Nephron (organoid): ENCODE measurements around the gene RPUSD3.
"Not testable (repeated sequence)": the region's sequence is repeated elsewhere in the genome, so short reads cannot be mapped to it uniquely, and the experiment has no call there.

ENCODE experiments used
- H3K27ac Mint-ChIP-seq, 3 experiments: 2 replicates each; pipeline ENCODE4 v1.8.0; 2020; ENCODE audit warnings: mixed read lengths in 3 of 3, mild to moderate bottlenecking in 2 of 3, moderate library complexity in 1 of 3
- H3K27me3 Mint-ChIP-seq: 2 replicates; pipeline ENCODE4 v1.8.0; 2021; ENCODE audit warnings: low read depth, mild to moderate bottlenecking, moderate library complexity, mixed read lengths
- H3K36me3 Mint-ChIP-seq: 2 replicates; pipeline ENCODE4 v1.8.0; 2020; ENCODE audit warnings: low read depth, mixed read lengths
- H3K4me1 Mint-ChIP-seq: 2 replicates; pipeline ENCODE4 v1.8.0; 2020; ENCODE audit warnings: mixed read lengths
- H3K4me3 Mint-ChIP-seq, 3 experiments: 2 replicates each; pipeline ENCODE4 v1.8.0; 2020; ENCODE audit warnings: mild to moderate bottlenecking in 3 of 3, mixed read lengths in 3 of 3, moderate library complexity in 2 of 3
- H3K9me3 Mint-ChIP-seq: 2 replicates; pipeline ENCODE4 v1.8.0; 2020; ENCODE audit warnings: mixed read lengths
- TF ChIP-seq, protein P1 (sequence below), 3 experiments: fragments of 200-600 bp; sonication (generic); IDR thresholded peaks; one replicate each; pipeline ENCODE4 v1.5.0; 2021; ENCODE audit warnings: antibody characterized with exemption in 3 of 3; ENCODE audit not compliant: unreplicated experiment in 3 of 3

The RPUSD3 gene

DNA sequence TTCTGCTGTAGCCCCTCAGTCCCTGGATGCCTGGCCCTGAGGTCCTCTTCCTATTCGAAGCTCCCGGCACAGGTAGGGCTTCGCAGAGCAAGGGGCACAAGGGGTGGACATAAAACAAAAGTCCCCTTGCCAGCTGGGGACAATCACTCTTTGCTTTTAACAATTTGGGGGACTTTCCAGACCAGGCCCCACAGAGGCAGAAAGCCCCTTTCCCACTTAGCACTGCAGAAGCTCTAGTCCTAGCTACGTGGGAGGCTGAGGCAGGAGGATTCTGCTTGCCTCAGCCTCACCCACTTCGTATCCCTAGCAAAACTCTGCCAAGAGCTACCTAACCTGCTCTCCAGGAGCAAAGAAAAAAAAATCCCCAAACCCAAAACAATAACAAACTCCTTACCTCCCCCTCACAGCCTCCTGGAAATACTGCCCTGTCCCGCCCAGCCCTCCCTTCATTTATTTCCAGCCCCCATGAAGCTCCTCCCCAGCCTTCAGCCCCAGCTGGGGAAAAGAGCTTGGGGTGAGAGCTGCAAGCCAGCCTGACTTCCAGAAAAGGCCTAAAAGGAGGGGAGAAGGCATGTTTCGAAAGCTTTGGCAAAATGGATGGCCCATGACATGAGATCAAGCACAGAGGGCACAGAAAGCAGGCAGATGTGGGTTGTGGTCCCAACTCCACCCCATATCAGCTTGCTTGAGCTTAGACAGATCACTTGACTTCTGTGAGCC is 36.2 kb upstream of the RPUSD3 start, which contains the start of gene CIDEC:
CIDEC (minus strand) TSS at position 424 of the 720 bp plus-strand sequence. CDS start 1,767 bp downstream, outside the sequence.
- TF ChIP-seq, protein P1, sequence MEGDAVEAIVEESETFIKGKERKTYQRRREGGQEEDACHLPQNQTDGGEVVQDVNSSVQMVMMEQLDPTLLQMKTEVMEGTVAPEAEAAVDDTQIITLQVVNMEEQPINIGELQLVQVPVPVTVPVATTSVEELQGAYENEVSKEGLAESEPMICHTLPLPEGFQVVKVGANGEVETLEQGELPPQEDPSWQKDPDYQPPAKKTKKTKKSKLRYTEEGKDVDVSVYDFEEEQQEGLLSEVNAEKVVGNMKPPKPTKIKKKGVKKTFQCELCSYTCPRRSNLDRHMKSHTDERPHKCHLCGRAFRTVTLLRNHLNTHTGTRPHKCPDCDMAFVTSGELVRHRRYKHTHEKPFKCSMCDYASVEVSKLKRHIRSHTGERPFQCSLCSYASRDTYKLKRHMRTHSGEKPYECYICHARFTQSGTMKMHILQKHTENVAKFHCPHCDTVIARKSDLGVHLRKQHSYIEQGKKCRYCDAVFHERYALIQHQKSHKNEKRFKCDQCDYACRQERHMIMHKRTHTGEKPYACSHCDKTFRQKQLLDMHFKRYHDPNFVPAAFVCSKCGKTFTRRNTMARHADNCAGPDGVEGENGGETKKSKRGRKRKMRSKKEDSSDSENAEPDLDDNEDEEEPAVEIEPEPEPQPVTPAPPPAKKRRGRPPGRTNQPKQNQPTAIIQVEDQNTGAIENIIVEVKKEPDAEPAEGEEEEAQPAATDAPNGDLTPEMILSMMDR (IDR thresholded peaks at IDR 0.05; ENCODE audit: unreplicated experiment in 3 of 3) = no peak
- peak within 1 kb of the TSS in 1 of 3 experiments; percentile 63 for H3K27ac Mint-ChIP-seq
- peaks cover 4% of the 10 kb centered on the region for H3K27me3 Mint-ChIP-seq
- no peak within 1 kb of the TSS for H3K4me3 Mint-ChIP-seq
- no peaks in the 10 kb centered on the region for H3K36me3 Mint-ChIP-seq
- no peaks in the 10 kb centered on the region for H3K9me3 Mint-ChIP-seq
- H3K4me1 Mint-ChIP-seq = peaks cover 23% of the 10 kb centered on the region

DNA sequence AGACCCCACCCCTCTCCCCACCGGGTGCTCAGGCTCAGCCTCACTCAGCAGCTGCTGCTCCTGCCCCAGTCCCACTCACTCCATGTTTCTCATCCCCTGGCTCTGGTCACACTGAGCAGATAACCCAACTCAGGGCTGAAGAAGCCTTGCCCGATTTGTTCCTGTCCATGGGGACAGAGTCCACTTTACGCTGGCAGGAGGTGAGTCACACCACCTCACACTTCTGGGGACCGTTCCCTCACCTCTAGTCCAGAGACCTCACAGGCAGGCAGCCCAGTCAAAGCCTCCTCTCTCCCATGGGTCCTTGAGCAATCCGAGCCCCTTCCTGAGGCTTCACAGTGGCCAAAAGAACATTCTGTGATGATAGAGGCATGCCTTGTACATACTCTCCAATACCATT is 34.9 kb upstream of the RPUSD3 start:
- Mint-ChIP-seq H3K27me3 (peaks cover 4% of the 10 kb centered on the region), H3K4me1 (peaks cover 23% of the 10 kb centered on the region), H3K36me3 (no peaks in the 10 kb centered on the region), H3K27ac (no peak overlapping the region), H3K4me3 (no peak overlapping the region), H3K9me3 (no peaks in the 10 kb centered on the region)
- TF ChIP-seq, protein P1 (IDR thresholded peaks at IDR 0.05; ENCODE audit: unreplicated experiment in 3 of 3) = no peak

DNA sequence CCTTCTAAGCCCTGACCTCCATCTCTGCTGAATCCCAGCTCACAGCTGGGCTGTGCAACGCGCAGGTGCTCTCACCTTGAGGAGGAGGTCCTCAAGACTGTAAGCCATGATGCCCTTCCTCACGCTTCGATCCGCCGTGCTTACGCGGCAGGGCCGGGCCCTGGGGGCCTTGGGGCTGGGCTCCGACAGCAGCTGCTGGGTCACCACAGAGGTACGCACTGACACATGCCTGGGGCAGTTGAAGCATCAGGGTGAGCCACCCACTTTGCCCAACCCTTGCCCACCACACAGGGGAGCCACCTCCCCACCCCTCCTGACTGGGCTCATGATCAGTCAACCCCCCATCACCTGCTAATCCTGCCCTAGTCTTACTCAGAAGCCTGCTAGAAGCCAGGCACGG is 33.2 kb upstream of the RPUSD3 start:
- peaks cover 23% of the 10 kb centered on the region for H3K4me1 Mint-ChIP-seq
- TF ChIP-seq, protein P1 (IDR thresholded peaks at IDR 0.05; ENCODE audit: unreplicated experiment in 3 of 3) = no peak
- H3K4me3 Mint-ChIP-seq = no peak overlapping the region
- no peaks in the 10 kb centered on the region for H3K9me3 Mint-ChIP-seq
- H3K27me3 Mint-ChIP-seq = peaks cover 4% of the 10 kb centered on the region
- no peak overlapping the region for H3K27ac Mint-ChIP-seq
- H3K36me3 Mint-ChIP-seq = no peaks in the 10 kb centered on the region

DNA sequence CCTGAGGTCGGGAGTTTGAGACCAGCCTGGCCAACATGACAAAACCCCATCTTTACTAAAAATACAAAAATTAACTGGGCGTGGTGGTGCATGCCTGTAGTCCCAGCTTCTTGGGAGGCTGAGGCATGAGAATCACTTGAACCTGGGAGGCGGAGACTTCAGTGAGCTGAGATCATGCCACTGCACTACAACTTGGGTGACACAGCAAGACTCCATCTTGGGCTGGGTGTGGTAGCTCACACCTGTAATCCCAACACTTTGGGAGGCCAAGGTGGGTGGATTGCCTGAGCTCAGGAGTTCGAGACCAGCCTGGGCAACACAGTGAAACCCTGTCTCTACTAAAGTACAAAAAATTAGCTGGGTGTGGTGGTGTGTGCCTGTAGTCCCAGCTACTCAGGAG is 32.4 kb upstream of the RPUSD3 start:
- H3K27ac Mint-ChIP-seq, H3K4me3 Mint-ChIP-seq, H3K9me3 Mint-ChIP-seq, H3K27me3 Mint-ChIP-seq, H3K36me3 Mint-ChIP-seq: not testable (repeated sequence)
- H3K4me1 Mint-ChIP-seq = peaks cover 17% of the 10 kb centered on the region

DNA sequence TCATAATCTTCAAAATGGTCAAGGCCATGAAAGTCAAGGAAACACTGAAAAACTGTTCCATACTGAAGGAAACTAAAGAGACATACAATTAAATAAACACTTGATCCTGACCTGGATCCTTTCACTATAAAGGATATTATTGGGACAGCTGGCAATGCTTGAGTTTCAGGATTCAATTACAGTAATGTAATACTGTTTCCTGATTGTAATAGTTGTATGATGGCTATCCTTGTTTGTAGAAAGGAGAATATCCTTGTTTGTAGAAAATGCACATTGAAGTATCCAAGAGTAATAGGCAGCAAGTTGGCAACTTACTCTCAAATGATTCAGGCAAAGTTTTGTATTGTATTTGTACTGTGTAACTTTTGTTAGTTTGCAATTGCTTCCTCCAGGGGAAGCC is 31.6 kb upstream of the RPUSD3 start:
- Mint-ChIP-seq H3K4me1 (peaks cover 16% of the 10 kb centered on the region), H3K9me3 (no peaks in the 10 kb centered on the region), H3K27me3 (peaks cover 4% of the 10 kb centered on the region), H3K36me3 (no peaks in the 10 kb centered on the region), H3K27ac (peak overlapping the region in 2 of 3 experiments; percentile 1 to 26), H3K4me3 (no peak overlapping the region)
- TF ChIP-seq, protein P1 (IDR thresholded peaks at IDR 0.05; ENCODE audit: unreplicated experiment in 3 of 3) = no peak

DNA sequence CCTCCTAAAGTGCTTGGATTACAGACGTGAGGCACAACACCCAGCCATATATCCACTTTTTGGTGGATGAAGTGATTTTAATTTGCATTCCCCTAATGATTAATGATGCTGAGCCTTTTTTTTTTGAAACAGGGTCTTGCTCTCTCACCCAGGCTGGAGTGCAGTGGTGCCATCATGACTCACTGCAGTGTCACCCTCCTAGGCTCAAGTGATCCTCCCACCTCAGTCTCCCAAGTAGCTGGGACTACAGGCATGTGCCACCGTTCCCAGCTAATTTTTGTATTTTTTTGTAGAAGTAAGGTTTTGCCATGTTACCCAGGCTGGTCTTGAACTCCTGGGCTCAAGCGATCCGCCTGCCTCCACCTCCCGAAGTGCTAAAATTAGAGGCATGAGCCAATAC is 28.3 kb upstream of the RPUSD3 start:
- not testable (repeated sequence) for H3K36me3 Mint-ChIP-seq, H3K4me3 Mint-ChIP-seq, H3K9me3 Mint-ChIP-seq, H3K27me3 Mint-ChIP-seq, H3K27ac Mint-ChIP-seq
- peaks cover 14% of the 10 kb centered on the region for H3K4me1 Mint-ChIP-seq

DNA sequence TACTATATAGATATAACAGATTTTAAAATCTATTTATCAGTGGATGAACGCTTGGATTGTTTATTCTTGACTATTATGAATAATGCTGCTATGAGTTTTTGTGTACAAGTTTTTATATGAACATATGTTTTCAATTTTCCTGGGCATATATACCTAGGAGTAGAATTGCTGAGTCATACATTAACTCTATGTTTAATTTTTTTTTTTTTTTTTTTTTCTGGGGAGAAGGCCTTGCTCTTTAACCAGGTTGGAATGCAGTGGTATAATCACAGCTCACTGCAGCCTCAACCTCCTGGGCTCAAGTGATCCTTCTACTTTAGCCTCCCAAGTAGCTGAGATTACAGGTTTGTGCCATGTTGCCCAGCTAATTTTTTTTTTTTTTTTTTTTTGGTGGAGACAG is 27.2 kb upstream of the RPUSD3 start:
- no peak overlapping the region for H3K27ac Mint-ChIP-seq
- no peaks in the 10 kb centered on the region for H3K36me3 Mint-ChIP-seq
- peaks cover 23% of the 10 kb centered on the region for H3K4me1 Mint-ChIP-seq
- TF ChIP-seq, protein P1 (IDR thresholded peaks at IDR 0.05; ENCODE audit: unreplicated experiment in 3 of 3) = no peak
- H3K27me3 Mint-ChIP-seq = no peaks in the 10 kb centered on the region
- no peak overlapping the region for H3K4me3 Mint-ChIP-seq
- no peaks in the 10 kb centered on the region for H3K9me3 Mint-ChIP-seq
